ENCODE measurements around the gene GTF2A1L. TPM values are rescaled to one million over a fixed set of nuclear protein-coding genes. Genes with fewer than 3 reads are reported as not detected.
A peak's percentile ranks its signal among the peaks of the same experiment; 100 is the strongest.

Gene GTF2A1L
- total RNA-seq, 1 donor from 2014 or later, result not detected

- H3K9me3 Mint-ChIP-seq (ENCODE audit: unreplicated experiment), result no peaks in the 10 kb centered on the region
- Histone ChIP-seq H4K20me1 (ENCODE audit: insufficient read depth, low read length) (no peaks in the 10 kb centered on the region), H3K27ac (ENCODE audit: low read depth, low read length) (peak overlapping the region; percentile 60), H3K36me3 (ENCODE audit: insufficient read depth, low read length) (no peaks in the 10 kb centered on the region), H3K79me2 (ENCODE audit: insufficient read depth, low read length) (no peaks in the 10 kb centered on the region), H3K9me3 (ENCODE audit: insufficient read depth, low read depth, low read length) (no peaks in the 10 kb centered on the region), H3K4me1 (ENCODE audit: insufficient read depth, low read length) (peaks cover 14% of the 10 kb centered on the region), H3K27me3 (ENCODE audit: insufficient read depth, low read length) (no peaks in the 10 kb centered on the region), H2AFZ (ENCODE audit: low read depth, low read length) (no peak overlapping the region), H3K4me3 (ENCODE audit: insufficient read depth, low read depth, low read length) (no peak overlapping the region), H3K4me2 (ENCODE audit: low read length) (peak overlapping the region; percentile 51), H3K9ac (ENCODE audit: low read length) (peak overlapping the region; percentile 37)
- no peak overlapping the region for H3K4me3 Mint-ChIP-seq (ENCODE audit: unreplicated experiment)
- no peaks in the 10 kb centered on the region for H3K27me3 Mint-ChIP-seq (ENCODE audit: low read depth, unreplicated experiment)
- DNase-seq (ENCODE audit: low read depth) (peak; percentile 14), FAIRE-seq (no peak)
- H3K36me3 Mint-ChIP-seq (ENCODE audit: low read depth, unreplicated experiment), result no peaks in the 10 kb centered on the region
- no peak overlapping the region for H3K27ac Mint-ChIP-seq (ENCODE audit: unreplicated experiment)
- TF ChIP-seq EZH2 (IDR thresholded peaks at IDR 0.05; ENCODE audit: insufficient read depth, low read length) (no peak), CTCF (IDR thresholded peaks at IDR 0.05; ENCODE audit: insufficient read depth, low read depth, low read length) (peak; percentile 74)
- no peaks in the 10 kb centered on the region for H3K4me1 Mint-ChIP-seq (ENCODE audit: low read depth, unreplicated experiment)
These were observed 17.3 kb upstream of the GTF2A1L start for GRCh38 chr2:48600204-48600813.

- H3K9me3 ChIP-seq (ENCODE audit: insufficient read depth, low read depth, low read length), result no peaks in the 10 kb centered on the region
- peak overlapping the region; percentile 51 for H3K4me2 ChIP-seq (ENCODE audit: low read length)
- no peaks in the 10 kb centered on the region for H3K9me3 Mint-ChIP-seq (ENCODE audit: unreplicated experiment)
- no peaks in the 10 kb centered on the region for H3K36me3 Mint-ChIP-seq (ENCODE audit: low read depth, unreplicated experiment)
- TF ChIP-seq CTCF (IDR thresholded peaks at IDR 0.05; ENCODE audit: insufficient read depth, low read depth, low read length), result no peak
- TF ChIP-seq EZH2 (IDR thresholded peaks at IDR 0.05; ENCODE audit: insufficient read depth, low read length), result no peak
- no peaks in the 10 kb centered on the region for H3K27me3 ChIP-seq (ENCODE audit: insufficient read depth, low read length)
- H3K4me1 Mint-ChIP-seq (ENCODE audit: low read depth, unreplicated experiment), result no peaks in the 10 kb centered on the region
- DNase-seq (ENCODE audit: low read depth), result peak; percentile 83
- no peak overlapping the region for H3K4me3 ChIP-seq (ENCODE audit: insufficient read depth, low read depth, low read length)
- no peak overlapping the region for H3K4me3 Mint-ChIP-seq (ENCODE audit: unreplicated experiment)
- peak; percentile 56 for FAIRE-seq
- peak overlapping the region; percentile 37 for H3K9ac ChIP-seq (ENCODE audit: low read length)
- no peaks in the 10 kb centered on the region for H3K79me2 ChIP-seq (ENCODE audit: insufficient read depth, low read length)
- H3K27ac ChIP-seq (ENCODE audit: low read depth, low read length), result peak overlapping the region; percentile 60
- no peaks in the 10 kb centered on the region for H3K36me3 ChIP-seq (ENCODE audit: insufficient read depth, low read length)
- H3K27me3 Mint-ChIP-seq (ENCODE audit: low read depth, unreplicated experiment), result no peaks in the 10 kb centered on the region
- peaks cover 14% of the 10 kb centered on the region for H3K4me1 ChIP-seq (ENCODE audit: insufficient read depth, low read length)
- H4K20me1 ChIP-seq (ENCODE audit: insufficient read depth, low read length), result no peaks in the 10 kb centered on the region
- no peak overlapping the region for H3K27ac Mint-ChIP-seq (ENCODE audit: unreplicated experiment)
- no peak overlapping the region for H2AFZ ChIP-seq (ENCODE audit: low read depth, low read length)
These were observed 16.7 kb upstream of the GTF2A1L start for GRCh38 chr2:48600917-48601316.

GRCh38 chr2:48601349-48601748, 16.3 kb upstream of the GTF2A1L start:
- Histone ChIP-seq H3K79me2 (ENCODE audit: insufficient read depth, low read length) (no peaks in the 10 kb centered on the region), H3K4me2 (ENCODE audit: low read length) (peak overlapping the region; percentile 51), H3K9me3 (ENCODE audit: insufficient read depth, low read depth, low read length) (no peaks in the 10 kb centered on the region), H3K9ac (ENCODE audit: low read length) (no peak overlapping the region), H3K4me1 (ENCODE audit: insufficient read depth, low read length) (peaks cover 14% of the 10 kb centered on the region), H3K4me3 (ENCODE audit: insufficient read depth, low read depth, low read length) (no peak overlapping the region), H3K27me3 (ENCODE audit: insufficient read depth, low read length) (no peaks in the 10 kb centered on the region), H2AFZ (ENCODE audit: low read depth, low read length) (no peak overlapping the region), H3K27ac (ENCODE audit: low read depth, low read length) (no peak overlapping the region), H4K20me1 (ENCODE audit: insufficient read depth, low read length) (no peaks in the 10 kb centered on the region), H3K36me3 (ENCODE audit: insufficient read depth, low read length) (no peaks in the 10 kb centered on the region)
- peak; percentile 17 for DNase-seq (ENCODE audit: low read depth)
- no peak for FAIRE-seq
- Mint-ChIP-seq H3K27ac (ENCODE audit: unreplicated experiment) (no peak overlapping the region), H3K4me3 (ENCODE audit: unreplicated experiment) (no peak overlapping the region), H3K4me1 (ENCODE audit: low read depth, unreplicated experiment) (no peaks in the 10 kb centered on the region), H3K36me3 (ENCODE audit: low read depth, unreplicated experiment) (no peaks in the 10 kb centered on the region), H3K27me3 (ENCODE audit: low read depth, unreplicated experiment) (no peaks in the 10 kb centered on the region), H3K9me3 (ENCODE audit: unreplicated experiment) (no peaks in the 10 kb centered on the region)
- TF ChIP-seq EZH2 (IDR thresholded peaks at IDR 0.05; ENCODE audit: insufficient read depth, low read length) (no peak), CTCF (IDR thresholded peaks at IDR 0.05; ENCODE audit: insufficient read depth, low read depth, low read length) (peak; percentile 53)
